ENCODE data around the gene PNLIPRP1. TPM values are rescaled to one million over a fixed set of nuclear protein-coding genes. Genes with fewer than 3 reads are reported as not detected.

Gene PNLIPRP1
- total RNA-seq, 1 experiment from 2014 or later: not detected

DNA sequence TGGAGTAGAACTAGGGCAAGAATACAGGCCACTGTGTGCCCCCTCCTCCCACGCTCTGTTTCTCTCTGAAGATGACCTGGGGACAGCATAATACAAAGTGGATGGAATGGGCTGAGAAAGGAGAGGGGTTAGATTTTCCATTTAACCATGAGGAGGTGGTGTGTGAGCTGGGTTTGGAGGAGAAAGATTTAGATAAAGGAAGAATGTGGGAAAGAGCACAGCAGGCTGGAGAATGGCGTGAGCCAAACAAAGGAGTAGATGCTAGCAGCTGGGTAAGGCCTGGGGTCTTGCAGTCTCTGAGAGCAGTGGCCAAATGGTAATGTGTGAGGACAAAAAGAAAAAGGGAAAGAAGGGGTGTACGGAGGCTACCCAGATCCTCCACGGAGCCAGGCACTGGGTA lies 38.6 kb downstream of the PNLIPRP1 start:
- H3K4me1 Mint-ChIP-seq: peaks cover 6% of the 10 kb centered on the region in 2 experiments
- no peaks in the 10 kb centered on the region for H3K36me3 Mint-ChIP-seq (ENCODE audit: insufficient read depth in 1 of 3, low read depth in 3 of 3)

More for the DNA sequence above, 38.6 kb downstream of the PNLIPRP1 start:
- H2BK5ac ChIP-seq (ENCODE audit: insufficient read length, low read length): no peak overlapping the region
- no peaks in the 10 kb centered on the region for H3K23me2 ChIP-seq (ENCODE audit: insufficient read length, low read depth, low read length, poor library complexity, severe bottlenecking)
- no peak overlapping the region for H4K5ac ChIP-seq (ENCODE audit: insufficient read length, low read depth, low read length)
- no peaks in the 10 kb centered on the region for H3K9me3 ChIP-seq (ENCODE audit: control insufficient read depth, low read depth, low read length)
- H4K20me1 ChIP-seq (ENCODE audit: control insufficient read depth, insufficient read depth, insufficient read length): peaks cover 5% of the 10 kb centered on the region
- H3K23ac ChIP-seq (ENCODE audit: insufficient read length, low read depth, low read length): no peak overlapping the region
- H3K56ac ChIP-seq (ENCODE audit: insufficient read length, low read depth, low read length): no peak overlapping the region
- WGBS (ENCODE audit: extremely low coverage, insufficient read length, low lambda C conversion rate): no CpG with 5 or more reads among the region's 4 CpGs
- H2BK120ac ChIP-seq (ENCODE audit: low read depth, low read length, poor library complexity, severe bottlenecking): no peak overlapping the region
- DNase-seq: no peak
- peaks cover 27% of the 10 kb centered on the region for H3K27me3 Mint-ChIP-seq (ENCODE audit: low read depth)
- H3K79me2 ChIP-seq (ENCODE audit: insufficient read depth, low read length): no peaks in the 10 kb centered on the region
- H3K4me1 ChIP-seq (ENCODE audit: insufficient read depth, low read length): no peaks in the 10 kb centered on the region
- no peak overlapping the region for H4K91ac ChIP-seq (ENCODE audit: insufficient read length, low read depth, low read length)
- no peak overlapping the region for H2AK5ac ChIP-seq (ENCODE audit: insufficient read length, low read length)
- H3K27ac ChIP-seq (ENCODE audit: insufficient read length, low read depth, low read length): no peak overlapping the region
- no peak overlapping the region for H4K8ac ChIP-seq (replicated peaks; ENCODE audit: insufficient read length, low read depth, low read length)
- H3T11ph ChIP-seq (ENCODE audit: low read length): no peak overlapping the region
- no peak overlapping the region for H3K18ac ChIP-seq (ENCODE audit: insufficient read length, low read depth, low read length)
- H2AFZ ChIP-seq (ENCODE audit: low read length): no peak overlapping the region
- H3K4ac ChIP-seq (ENCODE audit: low read depth, low read length): no peak overlapping the region
- no peak overlapping the region for H3K4me2 ChIP-seq (ENCODE audit: insufficient read depth, insufficient read length, low read length)
- H3K27me3 ChIP-seq (ENCODE audit: insufficient read depth, low read length): no peaks in the 10 kb centered on the region
- H3K14ac ChIP-seq (ENCODE audit: insufficient read depth, low read length): no peak overlapping the region
- H3K9me3 Mint-ChIP-seq: no peaks in the 10 kb centered on the region
- no peak overlapping the region for H3K9ac ChIP-seq (ENCODE audit: extremely low read depth, insufficient read length, low read length)
- H3K79me1 ChIP-seq (ENCODE audit: insufficient read depth, low read depth, low read length, poor library complexity, severe bottlenecking): no peaks in the 10 kb centered on the region
- H2BK20ac ChIP-seq (ENCODE audit: low read depth, low read length, poor library complexity, severe bottlenecking): no peak overlapping the region
- no peak overlapping the region for H2BK12ac ChIP-seq (ENCODE audit: insufficient read length, low read depth, low read length)
- no peak overlapping the region; a peak in 1 of 7 replicates for H3K27ac Mint-ChIP-seq
- TF ChIP-seq, protein P1, sequence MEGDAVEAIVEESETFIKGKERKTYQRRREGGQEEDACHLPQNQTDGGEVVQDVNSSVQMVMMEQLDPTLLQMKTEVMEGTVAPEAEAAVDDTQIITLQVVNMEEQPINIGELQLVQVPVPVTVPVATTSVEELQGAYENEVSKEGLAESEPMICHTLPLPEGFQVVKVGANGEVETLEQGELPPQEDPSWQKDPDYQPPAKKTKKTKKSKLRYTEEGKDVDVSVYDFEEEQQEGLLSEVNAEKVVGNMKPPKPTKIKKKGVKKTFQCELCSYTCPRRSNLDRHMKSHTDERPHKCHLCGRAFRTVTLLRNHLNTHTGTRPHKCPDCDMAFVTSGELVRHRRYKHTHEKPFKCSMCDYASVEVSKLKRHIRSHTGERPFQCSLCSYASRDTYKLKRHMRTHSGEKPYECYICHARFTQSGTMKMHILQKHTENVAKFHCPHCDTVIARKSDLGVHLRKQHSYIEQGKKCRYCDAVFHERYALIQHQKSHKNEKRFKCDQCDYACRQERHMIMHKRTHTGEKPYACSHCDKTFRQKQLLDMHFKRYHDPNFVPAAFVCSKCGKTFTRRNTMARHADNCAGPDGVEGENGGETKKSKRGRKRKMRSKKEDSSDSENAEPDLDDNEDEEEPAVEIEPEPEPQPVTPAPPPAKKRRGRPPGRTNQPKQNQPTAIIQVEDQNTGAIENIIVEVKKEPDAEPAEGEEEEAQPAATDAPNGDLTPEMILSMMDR (conservative IDR thresholded peaks at IDR 0.05): no peak
- no peak overlapping the region for H2BK15ac ChIP-seq (ENCODE audit: low read depth, low read length)
- H3K4me3 Mint-ChIP-seq: no peak overlapping the region

All from H9 (cell line).